GM23338 (cell line): ENCODE measurements around the gene THBS4. TPM values are rescaled to one million over a fixed set of nuclear protein-coding genes. Genes with fewer than 3 reads are reported as not detected.

Experiments
- ATAC-seq: fragments of 200-7000 bp; cut with Tn5 transposase; 3 replicates; pipeline ENCODE4 v1.9.1; 2020
- DNase-seq: peaks from one replicate; pipeline ENCODE4 v3.0.0-alpha.2; 2015; ENCODE audit warnings: low spot score
- H2AFZ ChIP-seq: fragments of 200-600 bp; sonication (generic); 2 replicates; pipeline ENCODE4 v1.8.0; 2016; ENCODE audit warnings: antibody characterized with exemption, mild to moderate bottlenecking, moderate library complexity
- H3F3A ChIP-seq: fragments of 200-600 bp; sonication (generic); replicated peaks from 2 replicates; pipeline ENCODE4 v1.8.0; 2017; ENCODE audit warnings: antibody characterized with exemption, mixed run types, low read depth
- H3K27ac ChIP-seq: fragments of 200-600 bp; sonication (generic); 2 replicates; pipeline ENCODE4 v1.6.1; 2016; ENCODE audit warnings: low read depth
- H3K27me3 ChIP-seq: fragments of 200-600 bp; sonication (generic); 2 replicates; pipeline ENCODE4 v1.8.0; 2016; ENCODE audit warnings: mild to moderate bottlenecking, mixed run types, moderate library complexity; ENCODE audit not compliant: insufficient read depth
- H3K36me3 ChIP-seq: fragments of 200-600 bp; sonication (generic); 2 replicates; pipeline ENCODE4 v1.8.0; 2016; ENCODE audit warnings: mild to moderate bottlenecking; ENCODE audit not compliant: insufficient read depth
- H3K4me1 ChIP-seq: fragments of 200-600 bp; sonication (generic); 2 replicates; pipeline ENCODE4 v1.8.0; 2016; ENCODE audit warnings: mild to moderate bottlenecking, moderate library complexity; ENCODE audit not compliant: insufficient read depth
- H3K4me2 ChIP-seq: fragments of 200-600 bp; sonication (generic); 2 replicates; pipeline ENCODE4 v1.7.1; 2017; ENCODE audit warnings: mixed run types
- H3K4me3 ChIP-seq: fragments of 200-600 bp; sonication (generic); 2 replicates; pipeline ENCODE4 v1.6.1; 2016; ENCODE audit warnings: mixed run types
- H3K79me2 ChIP-seq: fragments of 200-600 bp; sonication (generic); replicated peaks from 2 replicates; pipeline ENCODE4 v1.8.0; 2017; ENCODE audit warnings: mild to moderate bottlenecking; ENCODE audit not compliant: insufficient read depth
- H3K9me2 ChIP-seq: fragments of 200-600 bp; sonication (generic); 2 replicates; pipeline ENCODE4 v1.8.0; 2017; ENCODE audit not compliant: insufficient read depth
- H4K20me1 ChIP-seq: fragments of 200-600 bp; sonication (generic); replicated peaks from 2 replicates; pipeline ENCODE4 v1.8.0; 2017; ENCODE audit warnings: mild to moderate bottlenecking; ENCODE audit not compliant: insufficient read depth
- H3K27ac Mint-ChIP-seq: 2 replicates; pipeline ENCODE4 v1.8.0; 2020; ENCODE audit warnings: inconsistent platforms, mild to moderate bottlenecking, moderate library complexity, mixed read lengths
- H3K27me3 Mint-ChIP-seq: 3 replicates; pipeline ENCODE4 v1.8.0; 2022; ENCODE audit warnings: low read depth, mild to moderate bottlenecking, moderate library complexity, mixed read lengths, inconsistent platforms; ENCODE audit not compliant: insufficient read depth, poor library complexity
- H3K36me3 Mint-ChIP-seq: 3 replicates; pipeline ENCODE4 v1.8.0; 2021; ENCODE audit warnings: low read depth, mild to moderate bottlenecking, inconsistent platforms, moderate library complexity, mixed read lengths
- H3K4me1 Mint-ChIP-seq: 3 replicates; pipeline ENCODE4 v1.8.0; 2020; ENCODE audit warnings: mild to moderate bottlenecking, inconsistent platforms, mixed read lengths
- H3K4me3 Mint-ChIP-seq: 3 replicates; pipeline ENCODE4 v1.8.0; 2021; ENCODE audit warnings: moderate library complexity, mild to moderate bottlenecking, inconsistent platforms, mixed read lengths
- H3K9me3 Mint-ChIP-seq: 3 replicates; pipeline ENCODE4 v1.8.0; 2020; ENCODE audit warnings: moderate library complexity, mild to moderate bottlenecking, inconsistent platforms, mixed read lengths
- CREB1 ChIP-seq: fragments of 250-450 bp; sonication (Bioruptor Pico); IDR thresholded peaks from 2 replicates; pipeline ENCODE4 v1.5.0; 2020; ENCODE audit warnings: low read depth, mild to moderate bottlenecking, moderate library complexity
- JUNB ChIP-seq: IDR thresholded peaks from one replicate; pipeline ENCODE4 v1.6.1; 2016; ENCODE audit warnings: antibody characterized with exemption; ENCODE audit not compliant: unreplicated experiment
- NANOG ChIP-seq: IDR thresholded peaks from 2 replicates; pipeline ENCODE4 v1.6.1; 2016; ENCODE audit warnings: antibody characterized with exemption, borderline replicate concordance
- ZNF114 ChIP-seq: fragments of 250-450 bp; sonication (Bioruptor Pico); IDR thresholded peaks from 2 replicates; pipeline ENCODE4 v1.5.0; 2020; ENCODE audit warnings: mild to moderate bottlenecking, moderate library complexity
- ZNF331 ChIP-seq: fragments of 250-450 bp; sonication (Bioruptor Pico); IDR thresholded peaks from 2 replicates; pipeline ENCODE4 v1.5.0; 2020; ENCODE audit warnings: low read depth, mild to moderate bottlenecking, moderate library complexity
- polyA plus RNA-seq: library from polyadenylated mRNA; unstranded; fragments of >200 nt; fragmentation: Nextera tagmentation; extraction: Ambion mirVana; gene quantifications from 2 replicates; pipeline ENCODE4 v1.2.1, GENCODE V29; 2016
- total RNA-seq: library from RNA; depleted of rRNA; stranded (reverse); fragments of >200 nt; shearing (Covaris generic); gene quantifications from 2 replicates; pipeline ENCODE4 v1.2.3, GENCODE V29; 2014
- TF ChIP-seq, protein P1 (sequence below): IDR thresholded peaks from one replicate; pipeline ENCODE4 v1.6.1; 2018; ENCODE audit warnings: antibody characterized with exemption; ENCODE audit not compliant: unreplicated experiment
- TF ChIP-seq, protein P2 (sequence below): IDR thresholded peaks from 2 replicates; pipeline ENCODE4 v1.6.1; 2016; ENCODE audit warnings: antibody characterized with exemption
- TF ChIP-seq, protein P3 (sequence below): fragments of 250-450 bp; sonication (Bioruptor Pico); IDR thresholded peaks from 2 replicates; pipeline ENCODE4 v1.5.0; 2020; ENCODE audit warnings: mild to moderate bottlenecking, moderate library complexity
- TF ChIP-seq, protein P4 (sequence below), 2 experiments: fragments of 200-600 bp in 1 of 2; sonication (generic) in 1 of 2; conservative IDR thresholded peaks; 2 replicates each; pipeline versions ENCODE4 v1.5.1 to v1.6.1; 2016 to 2017; ENCODE audit warnings: antibody characterized with exemption in 2 of 2, low read depth in 2 of 2, mild to moderate bottlenecking in 2 of 2, moderate library complexity in 1 of 2

Gene THBS4
- total and polyA plus RNA-seq, 2 experiments from 2014 or later, result 14.0 to 23.2 TPM

DNA sequence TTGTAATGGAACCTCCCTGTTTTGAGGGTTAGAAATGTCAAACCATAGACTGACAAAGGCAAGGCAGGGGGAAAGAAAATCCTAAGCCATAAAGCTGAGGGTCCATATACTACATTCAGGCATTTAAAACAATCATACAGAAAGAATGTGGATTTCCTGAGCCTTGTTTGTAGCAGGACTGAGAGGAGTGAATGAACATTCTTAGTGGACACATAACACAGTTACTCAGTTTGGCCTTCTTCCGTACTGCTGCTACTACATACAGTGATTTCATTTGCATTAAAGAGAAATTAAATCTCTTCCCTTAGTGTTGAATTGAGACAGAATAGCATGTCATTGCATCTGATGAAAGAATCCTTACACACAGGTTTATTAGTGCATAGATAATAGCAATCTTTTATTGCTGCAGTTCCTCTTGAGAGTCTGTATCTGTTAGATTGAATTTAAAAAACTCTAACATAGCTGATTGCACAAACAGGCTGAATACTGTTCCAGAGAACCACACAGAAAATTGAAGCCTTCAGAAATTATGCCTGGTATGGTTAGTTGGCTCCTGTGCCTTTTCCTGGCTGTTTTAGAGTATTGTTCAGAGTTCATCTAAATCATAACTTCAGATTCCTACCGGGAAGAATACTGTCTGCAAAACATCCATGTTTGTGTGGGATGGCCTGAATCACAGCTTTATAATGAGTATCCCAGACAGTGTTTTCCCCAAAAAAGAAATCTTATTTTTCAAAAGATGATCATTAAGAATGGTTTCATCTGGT lies 42.1 kb upstream of the THBS4 start:
- Histone ChIP-seq H3K4me3 (no peak overlapping the region), H3K27me3 (no peaks in the 10 kb centered on the region), H3F3A (no peaks in the 10 kb centered on the region), H3K4me1 (peaks cover 12% of the 10 kb centered on the region; the same call in 1 of the 2 replicates), H3K9me2 (no peaks in the 10 kb centered on the region), H3K36me3 (peaks cover 8% of the 10 kb centered on the region; the same call in 1 of the 2 replicates), H3K4me2 (no peak overlapping the region), H3K27ac (no peak overlapping the region), H4K20me1 (no peaks in the 10 kb centered on the region), H2AFZ (no peak overlapping the region), H3K79me2 (peaks cover 23% of the 10 kb centered on the region)
- H3K4me3 Mint-ChIP-seq, result no peak overlapping the region
- peaks cover 12% of the 10 kb centered on the region; the same call in 1 of the 3 replicates for H3K4me1 Mint-ChIP-seq
- H3K27me3 Mint-ChIP-seq, result no peaks in the 10 kb centered on the region
- H3K9me3 Mint-ChIP-seq, result no peaks in the 10 kb centered on the region
- TF ChIP-seq, protein P1, sequence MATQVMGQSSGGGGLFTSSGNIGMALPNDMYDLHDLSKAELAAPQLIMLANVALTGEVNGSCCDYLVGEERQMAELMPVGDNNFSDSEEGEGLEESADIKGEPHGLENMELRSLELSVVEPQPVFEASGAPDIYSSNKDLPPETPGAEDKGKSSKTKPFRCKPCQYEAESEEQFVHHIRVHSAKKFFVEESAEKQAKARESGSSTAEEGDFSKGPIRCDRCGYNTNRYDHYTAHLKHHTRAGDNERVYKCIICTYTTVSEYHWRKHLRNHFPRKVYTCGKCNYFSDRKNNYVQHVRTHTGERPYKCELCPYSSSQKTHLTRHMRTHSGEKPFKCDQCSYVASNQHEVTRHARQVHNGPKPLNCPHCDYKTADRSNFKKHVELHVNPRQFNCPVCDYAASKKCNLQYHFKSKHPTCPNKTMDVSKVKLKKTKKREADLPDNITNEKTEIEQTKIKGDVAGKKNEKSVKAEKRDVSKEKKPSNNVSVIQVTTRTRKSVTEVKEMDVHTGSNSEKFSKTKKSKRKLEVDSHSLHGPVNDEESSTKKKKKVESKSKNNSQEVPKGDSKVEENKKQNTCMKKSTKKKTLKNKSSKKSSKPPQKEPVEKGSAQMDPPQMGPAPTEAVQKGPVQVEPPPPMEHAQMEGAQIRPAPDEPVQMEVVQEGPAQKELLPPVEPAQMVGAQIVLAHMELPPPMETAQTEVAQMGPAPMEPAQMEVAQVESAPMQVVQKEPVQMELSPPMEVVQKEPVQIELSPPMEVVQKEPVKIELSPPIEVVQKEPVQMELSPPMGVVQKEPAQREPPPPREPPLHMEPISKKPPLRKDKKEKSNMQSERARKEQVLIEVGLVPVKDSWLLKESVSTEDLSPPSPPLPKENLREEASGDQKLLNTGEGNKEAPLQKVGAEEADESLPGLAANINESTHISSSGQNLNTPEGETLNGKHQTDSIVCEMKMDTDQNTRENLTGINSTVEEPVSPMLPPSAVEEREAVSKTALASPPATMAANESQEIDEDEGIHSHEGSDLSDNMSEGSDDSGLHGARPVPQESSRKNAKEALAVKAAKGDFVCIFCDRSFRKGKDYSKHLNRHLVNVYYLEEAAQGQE, result no peak
- TF ChIP-seq ZNF114 (no peak), CREB1 (CRISPR knock-in tag) (no peak), NANOG (no peak), JUNB (no peak), ZNF331 (no peak)
- TF ChIP-seq, protein P2, sequence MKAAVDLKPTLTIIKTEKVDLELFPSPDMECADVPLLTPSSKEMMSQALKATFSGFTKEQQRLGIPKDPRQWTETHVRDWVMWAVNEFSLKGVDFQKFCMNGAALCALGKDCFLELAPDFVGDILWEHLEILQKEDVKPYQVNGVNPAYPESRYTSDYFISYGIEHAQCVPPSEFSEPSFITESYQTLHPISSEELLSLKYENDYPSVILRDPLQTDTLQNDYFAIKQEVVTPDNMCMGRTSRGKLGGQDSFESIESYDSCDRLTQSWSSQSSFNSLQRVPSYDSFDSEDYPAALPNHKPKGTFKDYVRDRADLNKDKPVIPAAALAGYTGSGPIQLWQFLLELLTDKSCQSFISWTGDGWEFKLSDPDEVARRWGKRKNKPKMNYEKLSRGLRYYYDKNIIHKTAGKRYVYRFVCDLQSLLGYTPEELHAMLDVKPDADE, result no peak
- TF ChIP-seq, protein P3, sequence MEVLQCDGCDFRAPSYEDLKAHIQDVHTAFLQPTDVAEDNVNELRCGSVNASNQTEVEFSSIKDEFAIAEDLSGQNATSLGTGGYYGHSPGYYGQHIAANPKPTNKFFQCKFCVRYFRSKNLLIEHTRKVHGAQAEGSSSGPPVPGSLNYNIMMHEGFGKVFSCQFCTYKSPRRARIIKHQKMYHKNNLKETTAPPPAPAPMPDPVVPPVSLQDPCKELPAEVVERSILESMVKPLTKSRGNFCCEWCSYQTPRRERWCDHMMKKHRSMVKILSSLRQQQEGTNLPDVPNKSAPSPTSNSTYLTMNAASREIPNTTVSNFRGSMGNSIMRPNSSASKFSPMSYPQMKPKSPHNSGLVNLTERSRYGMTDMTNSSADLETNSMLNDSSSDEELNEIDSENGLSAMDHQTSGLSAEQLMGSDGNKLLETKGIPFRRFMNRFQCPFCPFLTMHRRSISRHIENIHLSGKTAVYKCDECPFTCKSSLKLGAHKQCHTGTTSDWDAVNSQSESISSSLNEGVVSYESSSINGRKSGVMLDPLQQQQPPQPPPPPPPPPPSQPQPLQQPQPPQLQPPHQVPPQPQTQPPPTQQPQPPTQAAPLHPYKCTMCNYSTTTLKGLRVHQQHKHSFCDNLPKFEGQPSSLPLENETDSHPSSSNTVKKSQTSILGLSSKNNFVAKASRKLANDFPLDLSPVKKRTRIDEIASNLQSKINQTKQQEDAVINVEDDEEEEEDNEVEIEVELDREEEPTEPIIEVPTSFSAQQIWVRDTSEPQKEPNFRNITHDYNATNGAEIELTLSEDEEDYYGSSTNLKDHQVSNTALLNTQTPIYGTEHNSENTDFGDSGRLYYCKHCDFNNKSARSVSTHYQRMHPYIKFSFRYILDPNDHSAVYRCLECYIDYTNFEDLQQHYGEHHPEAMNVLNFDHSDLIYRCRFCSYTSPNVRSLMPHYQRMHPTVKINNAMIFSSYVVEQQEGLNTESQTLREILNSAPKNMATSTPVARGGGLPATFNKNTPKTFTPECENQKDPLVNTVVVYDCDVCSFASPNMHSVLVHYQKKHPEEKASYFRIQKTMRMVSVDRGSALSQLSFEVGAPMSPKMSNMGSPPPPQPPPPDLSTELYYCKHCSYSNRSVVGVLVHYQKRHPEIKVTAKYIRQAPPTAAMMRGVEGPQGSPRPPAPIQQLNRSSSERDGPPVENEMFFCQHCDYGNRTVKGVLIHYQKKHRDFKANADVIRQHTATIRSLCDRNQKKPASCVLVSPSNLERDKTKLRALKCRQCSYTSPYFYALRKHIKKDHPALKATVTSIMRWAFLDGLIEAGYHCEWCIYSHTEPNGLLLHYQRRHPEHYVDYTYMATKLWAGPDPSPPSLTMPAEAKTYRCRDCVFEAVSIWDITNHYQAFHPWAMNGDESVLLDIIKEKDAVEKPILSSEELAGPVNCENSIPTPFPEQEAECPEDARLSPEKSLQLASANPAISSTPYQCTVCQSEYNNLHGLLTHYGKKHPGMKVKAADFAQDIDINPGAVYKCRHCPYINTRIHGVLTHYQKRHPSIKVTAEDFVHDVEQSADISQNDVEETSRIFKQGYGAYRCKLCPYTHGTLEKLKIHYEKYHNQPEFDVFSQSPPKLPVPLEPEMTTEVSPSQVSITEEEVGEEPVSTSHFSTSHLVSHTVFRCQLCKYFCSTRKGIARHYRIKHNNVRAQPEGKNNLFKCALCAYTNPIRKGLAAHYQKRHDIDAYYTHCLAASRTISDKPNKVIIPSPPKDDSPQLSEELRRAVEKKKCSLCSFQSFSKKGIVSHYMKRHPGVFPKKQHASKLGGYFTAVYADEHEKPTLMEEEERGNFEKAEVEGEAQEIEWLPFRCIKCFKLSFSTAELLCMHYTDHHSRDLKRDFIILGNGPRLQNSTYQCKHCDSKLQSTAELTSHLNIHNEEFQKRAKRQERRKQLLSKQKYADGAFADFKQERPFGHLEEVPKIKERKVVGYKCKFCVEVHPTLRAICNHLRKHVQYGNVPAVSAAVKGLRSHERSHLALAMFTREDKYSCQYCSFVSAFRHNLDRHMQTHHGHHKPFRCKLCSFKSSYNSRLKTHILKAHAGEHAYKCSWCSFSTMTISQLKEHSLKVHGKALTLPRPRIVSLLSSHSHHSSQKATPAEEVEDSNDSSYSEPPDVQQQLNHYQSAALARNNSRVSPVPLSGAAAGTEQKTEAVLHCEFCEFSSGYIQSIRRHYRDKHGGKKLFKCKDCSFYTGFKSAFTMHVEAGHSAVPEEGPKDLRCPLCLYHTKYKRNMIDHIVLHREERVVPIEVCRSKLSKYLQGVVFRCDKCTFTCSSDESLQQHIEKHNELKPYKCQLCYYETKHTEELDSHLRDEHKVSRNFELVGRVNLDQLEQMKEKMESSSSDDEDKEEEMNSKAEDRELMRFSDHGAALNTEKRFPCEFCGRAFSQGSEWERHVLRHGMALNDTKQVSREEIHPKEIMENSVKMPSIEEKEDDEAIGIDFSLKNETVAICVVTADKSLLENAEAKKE (CRISPR knock-in tag), result no peak
- TF ChIP-seq, protein P4, sequence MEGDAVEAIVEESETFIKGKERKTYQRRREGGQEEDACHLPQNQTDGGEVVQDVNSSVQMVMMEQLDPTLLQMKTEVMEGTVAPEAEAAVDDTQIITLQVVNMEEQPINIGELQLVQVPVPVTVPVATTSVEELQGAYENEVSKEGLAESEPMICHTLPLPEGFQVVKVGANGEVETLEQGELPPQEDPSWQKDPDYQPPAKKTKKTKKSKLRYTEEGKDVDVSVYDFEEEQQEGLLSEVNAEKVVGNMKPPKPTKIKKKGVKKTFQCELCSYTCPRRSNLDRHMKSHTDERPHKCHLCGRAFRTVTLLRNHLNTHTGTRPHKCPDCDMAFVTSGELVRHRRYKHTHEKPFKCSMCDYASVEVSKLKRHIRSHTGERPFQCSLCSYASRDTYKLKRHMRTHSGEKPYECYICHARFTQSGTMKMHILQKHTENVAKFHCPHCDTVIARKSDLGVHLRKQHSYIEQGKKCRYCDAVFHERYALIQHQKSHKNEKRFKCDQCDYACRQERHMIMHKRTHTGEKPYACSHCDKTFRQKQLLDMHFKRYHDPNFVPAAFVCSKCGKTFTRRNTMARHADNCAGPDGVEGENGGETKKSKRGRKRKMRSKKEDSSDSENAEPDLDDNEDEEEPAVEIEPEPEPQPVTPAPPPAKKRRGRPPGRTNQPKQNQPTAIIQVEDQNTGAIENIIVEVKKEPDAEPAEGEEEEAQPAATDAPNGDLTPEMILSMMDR (conservative IDR thresholded peaks at IDR 0.05; ENCODE audit: low read depth in 2 of 2), result no peak
- ATAC-seq, result no peak
- DNase-seq, result no peak
- H3K36me3 Mint-ChIP-seq, result peaks cover 10% of the 10 kb centered on the region; the same call in 2 of the 3 replicates
- H3K27ac Mint-ChIP-seq, result no peak overlapping the region
